ENCODE results near the gene OSBPL6.

The OSBPL6 gene

DNA sequence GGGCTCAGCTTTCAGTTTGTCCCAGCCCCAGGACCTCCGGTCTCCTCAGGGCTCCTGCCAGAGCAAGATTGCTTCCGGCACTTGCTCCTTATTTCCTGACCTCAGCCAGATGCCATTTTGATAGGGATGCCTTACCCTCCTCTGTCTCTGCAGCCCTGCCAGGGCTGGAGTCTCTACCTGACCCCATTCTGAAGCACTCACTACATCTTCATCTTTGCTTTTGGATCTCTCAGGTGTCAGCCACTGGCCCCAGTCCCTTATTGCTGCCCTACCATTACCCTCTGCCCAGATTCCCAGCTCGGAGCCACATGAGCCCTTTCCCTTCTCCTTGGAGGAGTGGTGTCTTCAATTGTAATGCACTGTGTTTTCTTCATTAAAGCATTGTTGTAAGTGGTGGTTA is 17.1 kb downstream of the OSBPL6 start:
- no peaks in the 10 kb centered on the region for H3K79me2 ChIP-seq (ENCODE audit: control insufficient read depth, low read length)
- H3K27me3 ChIP-seq (ENCODE audit: control insufficient read depth, low read length) = no peaks in the 10 kb centered on the region
- H3K27ac ChIP-seq (ENCODE audit: low read depth, low read length) = no peak overlapping the region
- H3K4me1 ChIP-seq (ENCODE audit: control insufficient read depth, low read length) = no peaks in the 10 kb centered on the region
- TF ChIP-seq EZH2phosphoT487 (IDR thresholded peaks at IDR 0.05; ENCODE audit: borderline replicate concordance, low read length) = no peak
- TF ChIP-seq, protein P1, sequence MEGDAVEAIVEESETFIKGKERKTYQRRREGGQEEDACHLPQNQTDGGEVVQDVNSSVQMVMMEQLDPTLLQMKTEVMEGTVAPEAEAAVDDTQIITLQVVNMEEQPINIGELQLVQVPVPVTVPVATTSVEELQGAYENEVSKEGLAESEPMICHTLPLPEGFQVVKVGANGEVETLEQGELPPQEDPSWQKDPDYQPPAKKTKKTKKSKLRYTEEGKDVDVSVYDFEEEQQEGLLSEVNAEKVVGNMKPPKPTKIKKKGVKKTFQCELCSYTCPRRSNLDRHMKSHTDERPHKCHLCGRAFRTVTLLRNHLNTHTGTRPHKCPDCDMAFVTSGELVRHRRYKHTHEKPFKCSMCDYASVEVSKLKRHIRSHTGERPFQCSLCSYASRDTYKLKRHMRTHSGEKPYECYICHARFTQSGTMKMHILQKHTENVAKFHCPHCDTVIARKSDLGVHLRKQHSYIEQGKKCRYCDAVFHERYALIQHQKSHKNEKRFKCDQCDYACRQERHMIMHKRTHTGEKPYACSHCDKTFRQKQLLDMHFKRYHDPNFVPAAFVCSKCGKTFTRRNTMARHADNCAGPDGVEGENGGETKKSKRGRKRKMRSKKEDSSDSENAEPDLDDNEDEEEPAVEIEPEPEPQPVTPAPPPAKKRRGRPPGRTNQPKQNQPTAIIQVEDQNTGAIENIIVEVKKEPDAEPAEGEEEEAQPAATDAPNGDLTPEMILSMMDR (IDR thresholded peaks at IDR 0.05; ENCODE audit: low read depth, low read length, poor library complexity, severe bottlenecking) = no peak
- no peaks in the 10 kb centered on the region for H3K9me2 ChIP-seq (replicated peaks; ENCODE audit: control insufficient read depth, low read length)
- H3K9me3 ChIP-seq (ENCODE audit: control insufficient read depth, insufficient read depth, low read length) = no peaks in the 10 kb centered on the region
- H3K4me3 ChIP-seq (ENCODE audit: low read length) = no peak overlapping the region
- H3F3A ChIP-seq (ENCODE audit: control insufficient read depth, insufficient read depth) = no peaks in the 10 kb centered on the region
- H3K4me2 ChIP-seq (ENCODE audit: low read length) = no peak overlapping the region
- H3K36me3 ChIP-seq (ENCODE audit: control insufficient read depth, low read length) = no peaks in the 10 kb centered on the region
- no peaks in the 10 kb centered on the region for H4K20me1 ChIP-seq (ENCODE audit: control insufficient read depth, insufficient read depth, low read depth, low read length)

DNA sequence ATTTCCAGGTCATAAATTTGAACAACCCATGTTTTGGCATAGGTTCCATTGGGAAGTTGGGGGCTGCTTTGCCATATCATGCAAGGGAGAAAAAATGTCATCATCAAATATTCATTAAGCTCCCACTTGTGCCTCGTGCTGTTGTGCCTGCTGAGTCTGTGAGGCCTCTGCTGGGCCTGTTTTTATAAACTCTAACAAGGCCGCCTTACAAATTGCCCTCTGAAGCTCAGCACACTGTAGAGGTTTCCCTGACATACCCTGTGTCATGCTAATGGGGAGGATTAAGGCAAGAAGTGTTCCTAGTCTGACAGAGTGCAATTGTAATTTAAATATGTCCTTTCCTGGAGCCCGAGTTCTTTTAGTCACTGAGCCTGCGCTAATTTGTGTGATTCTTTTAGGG is 17.6 kb downstream of the OSBPL6 start:
- Histone ChIP-seq H3F3A (ENCODE audit: control insufficient read depth, insufficient read depth) (no peaks in the 10 kb centered on the region), H4K20me1 (ENCODE audit: control insufficient read depth, insufficient read depth, low read depth, low read length) (no peaks in the 10 kb centered on the region), H3K27me3 (ENCODE audit: control insufficient read depth, low read length) (no peaks in the 10 kb centered on the region), H3K4me3 (ENCODE audit: low read length) (no peak overlapping the region), H3K4me2 (ENCODE audit: low read length) (no peak overlapping the region), H3K4me1 (ENCODE audit: control insufficient read depth, low read length) (no peaks in the 10 kb centered on the region), H3K27ac (ENCODE audit: low read depth, low read length) (no peak overlapping the region), H3K36me3 (ENCODE audit: control insufficient read depth, low read length) (no peaks in the 10 kb centered on the region), H3K79me2 (ENCODE audit: control insufficient read depth, low read length) (no peaks in the 10 kb centered on the region), H3K9me2 (replicated peaks; ENCODE audit: control insufficient read depth, low read length) (no peaks in the 10 kb centered on the region), H3K9me3 (ENCODE audit: control insufficient read depth, insufficient read depth, low read length) (no peaks in the 10 kb centered on the region)
- TF ChIP-seq, protein P1 (IDR thresholded peaks at IDR 0.05; ENCODE audit: low read depth, low read length, poor library complexity, severe bottlenecking) = no peak
- TF ChIP-seq EZH2phosphoT487 (IDR thresholded peaks at IDR 0.05; ENCODE audit: borderline replicate concordance, low read length) = no peak

DNA sequence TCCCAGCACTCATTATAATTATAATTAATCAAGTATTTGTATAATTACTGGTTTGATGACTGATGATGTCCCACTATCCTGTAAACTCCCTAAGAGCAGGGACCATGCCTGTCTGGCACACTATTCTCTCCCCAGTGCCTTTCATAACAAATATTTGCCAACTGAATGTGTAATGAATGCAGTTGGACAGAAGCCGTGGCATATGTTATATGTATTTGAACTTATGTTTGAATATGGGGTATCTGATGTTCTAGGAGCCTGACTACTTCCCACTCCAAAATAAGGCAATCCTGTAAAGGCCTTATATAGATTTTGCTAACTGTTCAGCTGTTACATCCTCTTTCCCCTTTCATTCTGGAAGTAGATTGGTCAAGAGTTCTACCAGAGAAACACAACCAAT is 19.7 kb downstream of the OSBPL6 start:
- no peak for TF ChIP-seq EZH2phosphoT487 (IDR thresholded peaks at IDR 0.05; ENCODE audit: borderline replicate concordance, low read length)
- TF ChIP-seq, protein P1 (IDR thresholded peaks at IDR 0.05; ENCODE audit: low read depth, low read length, poor library complexity, severe bottlenecking) = no peak
- no peak overlapping the region for H3K27ac ChIP-seq (ENCODE audit: low read depth, low read length)
- H3K27me3 ChIP-seq (ENCODE audit: control insufficient read depth, low read length) = no peaks in the 10 kb centered on the region
- no peaks in the 10 kb centered on the region for H3K9me2 ChIP-seq (replicated peaks; ENCODE audit: control insufficient read depth, low read length)
- no peaks in the 10 kb centered on the region for H3K79me2 ChIP-seq (ENCODE audit: control insufficient read depth, low read length)
- no peaks in the 10 kb centered on the region for H3K4me1 ChIP-seq (ENCODE audit: control insufficient read depth, low read length)
- no peaks in the 10 kb centered on the region for H4K20me1 ChIP-seq (ENCODE audit: control insufficient read depth, insufficient read depth, low read depth, low read length)
- no peaks in the 10 kb centered on the region for H3F3A ChIP-seq (ENCODE audit: control insufficient read depth, insufficient read depth)
- H3K4me3 ChIP-seq (ENCODE audit: low read length) = no peak overlapping the region
- H3K36me3 ChIP-seq (ENCODE audit: control insufficient read depth, low read length) = no peaks in the 10 kb centered on the region
- no peaks in the 10 kb centered on the region for H3K9me3 ChIP-seq (ENCODE audit: control insufficient read depth, insufficient read depth, low read length)
- H3K4me2 ChIP-seq (ENCODE audit: low read length) = no peak overlapping the region

DNA sequence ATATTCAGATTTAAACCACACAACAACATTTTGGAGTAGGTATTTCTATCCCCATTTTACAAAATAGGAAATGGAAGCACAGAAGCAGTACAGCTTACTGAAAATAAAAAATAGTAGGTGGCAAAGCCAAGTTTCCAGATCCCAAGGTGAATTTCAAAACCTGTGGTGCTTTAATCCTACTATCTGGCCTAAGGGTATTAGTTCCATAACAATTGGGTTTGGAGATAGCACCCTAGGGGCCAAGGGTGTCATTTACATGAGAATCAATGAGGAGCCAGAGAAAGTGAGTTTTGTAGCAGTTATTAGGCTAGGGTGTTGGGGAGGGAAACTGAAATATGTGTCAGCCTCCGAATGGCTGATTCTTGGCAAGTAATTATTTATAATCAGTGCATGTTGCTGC is 24.9 kb downstream of the OSBPL6 start:
- H3K4me3 ChIP-seq (ENCODE audit: low read length) = no peak overlapping the region
- no peak overlapping the region for H3K4me2 ChIP-seq (ENCODE audit: low read length)

More for the DNA sequence above, 24.9 kb downstream of the OSBPL6 start:
- Histone ChIP-seq H3K9me2 (replicated peaks; ENCODE audit: control insufficient read depth, low read length) (no peaks in the 10 kb centered on the region), H4K20me1 (ENCODE audit: control insufficient read depth, insufficient read depth, low read depth, low read length) (no peaks in the 10 kb centered on the region), H3K27ac (ENCODE audit: low read depth, low read length) (no peak overlapping the region), H3K79me2 (ENCODE audit: control insufficient read depth, low read length) (no peaks in the 10 kb centered on the region), H3K9me3 (ENCODE audit: control insufficient read depth, insufficient read depth, low read length) (no peaks in the 10 kb centered on the region), H3K27me3 (ENCODE audit: control insufficient read depth, low read length) (no peaks in the 10 kb centered on the region; the same call in 1 of the 2 replicates), H3K4me1 (ENCODE audit: control insufficient read depth, low read length) (no peaks in the 10 kb centered on the region), H3K36me3 (ENCODE audit: control insufficient read depth, low read length) (no peaks in the 10 kb centered on the region), H3F3A (ENCODE audit: control insufficient read depth, insufficient read depth) (no peaks in the 10 kb centered on the region)
- TF ChIP-seq EZH2phosphoT487 (IDR thresholded peaks at IDR 0.05; ENCODE audit: borderline replicate concordance, low read length) = no peak
- TF ChIP-seq, protein P1 (IDR thresholded peaks at IDR 0.05; ENCODE audit: low read depth, low read length, poor library complexity, severe bottlenecking) = no peak
